ENCODE results near the gene L3MBTL3.

Gene L3MBTL3

DNA sequence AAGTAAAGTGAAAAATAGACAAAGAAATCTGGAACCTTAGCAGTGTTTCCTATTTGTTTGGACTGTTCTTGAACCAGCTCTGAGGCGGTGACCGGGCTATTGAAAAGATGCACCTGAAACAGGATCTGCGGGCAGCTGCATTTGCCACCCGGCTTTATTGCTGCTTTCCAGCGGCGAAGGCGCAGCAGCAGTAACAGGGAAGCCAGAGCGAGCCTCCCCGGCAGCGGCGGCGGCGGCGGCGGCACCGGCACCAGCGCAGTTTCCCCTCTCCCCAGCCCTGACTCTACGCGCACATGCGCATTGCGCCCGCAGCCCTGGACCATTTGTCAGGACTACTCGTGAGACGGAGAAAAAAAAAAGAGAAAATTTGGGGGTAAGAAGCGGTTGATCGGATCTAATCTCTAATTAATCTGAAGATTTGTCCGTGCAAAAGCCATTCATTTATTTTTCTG, at the start of gene L3MBTL3:
Gene L3MBTL3 (plus strand): TSS at position 290 of the 452 bp plus-strand sequence. CDS start 24,119 bp downstream, outside the sequence.
- peak; percentile 89 for DNase-seq (ENCODE audit: low spot score)

DNA sequence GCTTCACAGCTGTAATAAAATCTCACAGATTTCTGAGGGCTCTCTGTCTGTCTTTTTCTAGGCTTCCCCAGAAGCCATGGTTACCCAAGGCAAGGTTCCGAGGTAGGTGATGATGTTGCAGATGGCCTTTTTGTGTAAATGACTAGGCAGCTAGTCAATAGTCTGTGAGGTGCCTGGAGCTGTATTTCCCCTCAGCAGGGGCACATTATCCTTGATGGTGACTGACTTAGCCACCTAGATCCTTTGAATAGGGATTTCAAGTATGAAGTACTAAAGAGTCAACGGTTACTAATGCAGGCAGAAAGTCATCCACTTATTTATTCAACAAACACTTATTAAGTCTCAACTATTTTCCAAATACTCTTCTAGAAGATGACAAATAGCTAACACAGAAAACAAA, 49.3 kb upstream of the L3MBTL3 start:
- DNase-seq (ENCODE audit: low spot score), result no peak

DNA sequence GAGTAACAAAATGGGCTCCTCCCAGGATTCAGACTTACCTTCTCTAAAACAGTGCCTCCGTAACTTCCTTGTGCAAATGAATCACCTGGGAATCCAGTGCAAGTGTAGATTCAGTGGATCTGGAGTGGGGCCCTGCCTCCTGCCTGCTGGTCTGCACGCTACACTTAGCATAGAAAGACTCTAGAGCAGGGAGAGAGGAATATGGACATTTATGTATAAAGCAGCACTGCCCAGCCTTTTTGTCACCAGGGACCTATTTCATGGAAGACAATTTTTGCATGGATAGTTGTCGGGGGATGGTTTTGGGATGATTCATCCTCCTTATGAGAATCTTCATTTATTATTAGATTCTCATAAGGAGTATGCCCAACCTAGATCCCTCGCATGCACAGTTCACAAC, 42.3 kb upstream of the L3MBTL3 start:
- no peak for DNase-seq (ENCODE audit: low spot score)

GRCh38 chr6:129978148-129978916, 40.0 kb upstream of the L3MBTL3 start:
- DNase-seq (ENCODE audit: low spot score), result no peak

- DNase-seq (ENCODE audit: low spot score), result no peak
These were observed 37.6 kb upstream of the L3MBTL3 start for GRCh38 chr6:129980821-129981220.

DNA sequence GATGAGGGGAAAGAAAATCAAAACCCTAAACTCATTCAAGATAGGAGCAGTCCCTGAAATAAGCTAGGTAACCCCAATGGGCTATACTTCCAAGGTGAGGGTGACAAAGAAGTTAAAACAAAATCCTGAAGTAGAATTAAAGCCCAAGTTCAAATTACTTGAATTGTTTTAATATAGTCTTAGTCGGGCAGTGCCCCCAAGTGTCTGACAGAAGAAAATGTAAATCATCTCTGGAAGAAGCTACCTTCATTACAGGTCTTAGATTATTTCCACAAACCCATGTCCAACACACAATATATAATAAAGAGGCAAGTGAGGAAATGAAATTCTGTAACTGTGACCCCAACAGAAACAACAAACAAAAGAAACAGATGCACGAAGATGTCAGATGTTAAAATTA, 36.8 kb upstream of the L3MBTL3 start:
- no peak for DNase-seq (ENCODE audit: low spot score)

- DNase-seq (ENCODE audit: low spot score), result no peak
These were observed 29.0 kb upstream of the L3MBTL3 start for GRCh38 chr6:129989396-129989795.

DNA sequence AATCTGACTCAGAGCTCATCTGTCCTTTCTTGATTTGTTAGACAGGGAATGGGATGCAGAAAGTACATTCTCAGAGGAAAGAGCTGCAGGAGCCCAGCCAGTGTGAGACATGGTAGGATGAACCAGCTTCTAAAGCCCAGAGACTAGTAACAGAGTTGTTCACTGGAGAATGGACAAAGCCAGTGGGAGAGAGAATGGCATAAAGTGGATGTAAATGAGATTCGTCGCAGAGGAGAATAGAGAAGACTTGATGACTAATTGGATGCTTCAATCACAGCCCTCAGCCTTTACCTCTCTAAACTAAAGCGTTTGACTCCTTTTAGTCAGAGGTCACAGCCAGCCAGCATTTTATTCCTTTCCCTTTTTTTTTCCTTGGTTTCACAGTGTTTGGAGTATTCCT, 25.5 kb upstream of the L3MBTL3 start:
- no peak for DNase-seq (ENCODE audit: low spot score)

DNA sequence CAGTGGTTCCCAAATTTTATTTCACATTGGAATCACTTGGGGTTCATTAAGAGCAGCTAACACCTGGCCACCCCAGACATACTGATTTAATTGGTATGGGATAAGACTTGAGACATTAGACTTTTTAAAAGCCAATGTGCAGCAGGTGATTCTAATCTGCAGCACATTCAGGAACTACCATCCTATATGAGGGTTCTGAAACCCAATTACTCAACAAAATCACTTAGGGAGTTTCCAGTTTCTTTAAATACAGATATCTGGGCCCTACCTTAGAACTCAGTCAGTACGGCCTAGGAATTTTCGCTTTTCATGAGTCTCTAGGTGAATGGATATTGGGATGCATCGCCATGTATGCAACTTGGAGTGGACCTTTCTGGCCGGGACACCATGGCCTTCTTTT, 24.0 kb upstream of the L3MBTL3 start:
- no peak for DNase-seq (ENCODE audit: low spot score)

DNA sequence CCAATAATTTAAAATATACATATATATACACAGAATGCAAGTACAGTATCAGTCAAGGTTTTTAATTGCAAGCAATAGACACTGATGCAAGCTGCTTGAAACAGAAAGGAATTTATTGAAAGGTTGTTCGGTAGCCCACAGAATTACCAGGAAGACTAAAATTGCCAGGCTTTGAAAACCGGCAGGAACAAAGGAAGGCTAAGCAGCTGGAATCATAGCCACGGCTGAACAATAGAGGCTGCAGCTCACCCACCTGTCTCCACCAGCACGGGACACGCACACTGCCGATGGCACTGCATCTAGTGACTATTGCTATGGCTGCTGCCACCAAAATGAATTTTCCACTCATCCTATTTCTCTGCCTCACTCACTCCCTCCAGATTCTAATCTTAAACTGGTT, 22.0 kb upstream of the L3MBTL3 start:
- DNase-seq (ENCODE audit: low spot score), result no peak

GRCh38 chr6:130000526-130001421, 17.6 kb upstream of the L3MBTL3 start:
- DNase-seq (ENCODE audit: low spot score), result no peak

- DNase-seq (ENCODE audit: low spot score), result no peak
These were observed 10.0 kb upstream of the L3MBTL3 start for GRCh38 chr6:130008236-130008873.

- DNase-seq (ENCODE audit: low spot score), result no peak
These were observed 9.2 kb upstream of the L3MBTL3 start for GRCh38 chr6:130009146-130009545.

- DNase-seq (ENCODE audit: low spot score), result no peak
These were observed 8.0 kb upstream of the L3MBTL3 start for GRCh38 chr6:130010387-130010786.

DNA sequence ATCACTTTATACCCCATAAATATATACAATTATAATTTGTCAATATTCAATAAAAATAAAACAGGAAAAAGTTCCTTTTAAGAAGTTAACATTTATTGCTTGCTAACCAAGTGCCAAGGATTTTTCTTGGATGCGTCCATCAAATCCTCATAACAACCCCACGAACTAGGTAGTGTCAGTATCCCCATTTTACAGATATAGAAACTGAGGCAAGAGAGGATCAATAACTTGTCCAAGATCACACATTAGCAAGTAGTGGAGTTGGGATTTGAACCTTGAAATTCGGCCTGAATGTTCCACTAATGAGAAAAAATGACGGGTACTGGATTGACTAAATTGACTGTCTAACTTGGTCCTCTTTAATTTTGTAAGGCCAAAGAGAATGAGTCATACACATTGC, 5.7 kb upstream of the L3MBTL3 start:
- DNase-seq (ENCODE audit: low spot score), result no peak

- DNase-seq (ENCODE audit: low spot score), result no peak
These were observed 454 bp downstream of the L3MBTL3 start for GRCh38 chr6:130018744-130019325.

DNA sequence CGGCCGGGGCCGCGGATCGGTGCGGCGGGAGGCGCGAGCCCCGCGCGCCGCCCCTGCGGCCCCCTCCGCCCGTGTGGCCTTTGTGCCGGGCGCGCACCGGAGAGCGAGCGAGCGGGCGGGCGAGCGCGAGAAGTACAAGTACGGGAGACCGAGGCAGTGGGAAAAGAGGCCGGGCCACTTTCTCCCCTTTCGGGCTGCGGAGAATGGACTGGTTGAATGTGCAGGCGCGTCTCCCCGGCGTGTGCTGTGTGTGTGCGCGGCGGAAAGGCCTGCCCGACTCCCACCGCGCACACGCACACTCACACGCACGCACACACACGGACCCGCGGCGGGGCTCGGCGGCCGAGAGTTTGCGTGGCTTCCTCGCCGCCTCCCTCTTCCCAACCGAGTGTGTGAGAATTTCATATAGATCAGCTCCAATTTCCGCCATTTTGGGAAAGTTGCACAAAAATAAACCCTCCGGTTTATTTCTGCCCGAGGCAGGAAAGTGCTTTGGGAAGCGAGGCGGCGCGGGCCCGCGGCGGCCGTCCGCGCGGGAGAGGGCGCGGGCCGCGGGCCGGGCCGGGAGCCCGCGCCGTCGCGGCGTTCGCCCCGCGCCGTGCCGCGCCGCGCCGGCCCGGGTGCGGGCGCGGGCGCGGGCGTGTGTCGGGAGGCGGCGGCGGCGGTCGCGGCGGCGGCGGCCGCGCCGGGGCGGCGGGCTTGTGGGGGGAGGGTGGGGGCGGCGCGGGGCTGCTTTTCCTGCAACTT, 1.1 kb downstream of the L3MBTL3 start:
- DNase-seq (ENCODE audit: low spot score), result peak; percentile 72

DNA sequence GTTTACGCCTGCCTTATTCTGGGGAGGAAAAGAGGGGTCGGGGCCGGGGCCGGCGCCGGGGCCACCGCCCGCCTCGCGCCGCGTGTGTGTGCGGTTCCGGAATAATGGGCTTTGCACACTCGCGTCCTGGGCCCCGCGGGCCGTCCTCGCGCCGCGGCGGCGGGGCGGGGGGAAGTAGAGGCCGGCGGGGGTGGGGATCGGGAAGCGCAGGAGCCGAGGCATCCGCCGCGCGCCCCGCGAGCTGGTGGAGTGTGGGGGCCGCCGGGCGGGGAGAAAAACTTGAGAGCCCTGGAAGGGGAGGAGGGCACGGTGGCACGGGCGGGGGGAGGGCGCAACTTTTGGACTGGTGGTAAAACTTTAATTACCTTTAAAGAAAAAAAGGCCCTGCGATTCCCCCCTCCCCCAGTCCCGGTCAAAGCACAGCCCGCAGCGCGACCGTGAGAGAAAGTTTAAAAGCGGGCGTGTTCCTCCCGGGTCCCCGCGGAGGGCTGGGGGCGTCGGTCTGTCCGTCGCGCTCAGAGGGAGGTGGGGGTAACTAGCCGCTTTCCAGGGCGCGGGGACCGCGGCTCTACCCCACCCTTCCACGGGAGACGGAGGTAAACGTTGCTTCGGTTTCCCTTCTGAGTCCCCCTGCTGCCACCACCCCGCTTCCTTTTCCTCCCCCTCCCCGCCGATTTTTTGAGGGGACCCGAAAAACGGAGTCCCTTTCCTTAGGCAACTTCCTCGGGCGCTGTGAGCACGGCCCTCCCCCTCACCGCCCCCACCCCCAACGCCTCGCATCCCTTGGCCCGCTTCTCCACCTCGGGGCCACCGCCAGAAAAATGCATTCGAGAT, 1.9 kb downstream of the L3MBTL3 start:
- DNase-seq (ENCODE audit: low spot score), result peak; percentile 66

DNA sequence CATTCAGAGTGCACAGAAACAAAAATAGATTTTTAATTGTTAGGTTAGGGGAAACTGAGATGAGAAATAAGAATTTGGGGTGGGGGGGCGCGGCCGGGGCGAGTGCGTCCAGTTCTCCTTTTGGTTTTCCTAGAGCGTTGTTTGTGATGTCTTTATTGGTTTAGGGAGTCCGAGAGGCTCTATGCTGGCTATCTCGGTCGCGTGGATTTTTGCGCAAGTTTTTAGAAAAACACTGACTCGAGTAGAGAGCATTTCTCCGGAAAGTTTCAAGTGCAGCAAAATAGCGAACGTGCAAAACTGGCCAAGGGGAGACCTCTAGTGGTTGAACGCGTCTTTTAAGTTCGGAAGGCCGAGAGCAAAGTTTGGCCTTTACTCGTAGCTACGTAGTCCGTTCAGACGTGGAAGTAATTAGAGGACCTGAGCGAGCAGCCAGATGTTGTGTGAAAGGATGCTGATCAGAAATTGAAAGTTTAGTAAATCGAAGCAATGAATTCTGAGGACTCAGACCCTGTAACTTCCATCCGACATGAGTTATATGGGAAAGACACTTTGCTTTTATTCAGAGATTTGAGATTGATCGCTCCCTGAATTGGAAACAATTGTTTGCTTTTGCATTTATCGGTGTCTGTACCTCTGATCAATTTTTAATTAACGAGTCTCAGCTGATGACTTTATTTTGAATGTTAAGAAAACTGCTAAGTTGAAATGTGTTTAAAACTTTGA, 2.7 kb downstream of the L3MBTL3 start:
- peak; percentile 67 for DNase-seq (ENCODE audit: low spot score)

DNA sequence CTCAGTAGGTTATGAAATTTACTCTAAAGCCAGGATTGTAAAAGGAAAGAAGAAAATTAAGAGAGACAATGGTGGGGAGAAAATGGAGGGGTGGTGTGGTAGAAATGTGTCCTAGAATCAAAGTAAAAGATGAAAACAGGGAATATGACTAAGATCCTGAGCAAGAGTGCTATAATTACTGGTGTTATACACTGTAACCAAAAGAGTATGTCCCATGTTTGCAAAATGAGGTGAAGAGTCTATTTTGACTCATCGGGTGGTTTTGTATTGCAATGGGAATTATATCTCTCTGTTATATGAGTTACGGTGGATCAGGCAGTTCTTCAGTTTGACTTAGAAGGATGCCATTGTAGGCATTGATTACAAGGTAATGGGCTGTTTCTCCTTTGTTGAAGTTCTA, 8.5 kb downstream of the L3MBTL3 start:
- DNase-seq (ENCODE audit: low spot score), result no peak
